GM18868 (cell line): ENCODE measurements around the gene SLC35F3.
A peak's percentile ranks its signal among the peaks of the same experiment; 100 is the strongest.
"Not testable (repeated sequence)": the region's sequence is repeated elsewhere in the genome, so short reads cannot be mapped to it uniquely, and the experiment has no call there.

Experiments used
- ATAC-seq: cut with Tn5 transposase; IDR thresholded peaks from one replicate; pipeline ENCODE4 v1.9.1; 2021; ENCODE audit warnings: mild to moderate bottlenecking, moderate library complexity; ENCODE audit not compliant: unreplicated experiment

The SLC35F3 gene

GRCh38 chr1:234096161-234096770 lies 191.8 kb downstream of the SLC35F3 start:
- ATAC-seq = no peak

- no peak for ATAC-seq
These were observed 198.1 kb downstream of the SLC35F3 start for GRCh38 chr1:234102583-234102982.

- no peak for ATAC-seq
These were observed 198.7 kb downstream of the SLC35F3 start for GRCh38 chr1:234103198-234103597.

GRCh38 chr1:234106032-234106431 lies 201.6 kb downstream of the SLC35F3 start:
- ATAC-seq = no peak

GRCh38 chr1:234107416-234108021 lies 203.0 kb downstream of the SLC35F3 start:
- no peak for ATAC-seq

- ATAC-seq = no peak
These were observed 204.4 kb downstream of the SLC35F3 start for GRCh38 chr1:234108921-234109320.

- ATAC-seq = no peak
These were observed 205.4 kb downstream of the SLC35F3 start for GRCh38 chr1:234109840-234110239.

- ATAC-seq = no peak
These were observed 207.1 kb downstream of the SLC35F3 start for GRCh38 chr1:234111458-234112142.

- peak; percentile 58 for ATAC-seq
These were observed 210.3 kb downstream of the SLC35F3 start for GRCh38 chr1:234114648-234115307.

GRCh38 chr1:234118911-234119310 lies 214.4 kb downstream of the SLC35F3 start:
- no peak for ATAC-seq

- no peak for ATAC-seq
These were observed 215.0 kb downstream of the SLC35F3 start for GRCh38 chr1:234119431-234119830.

- ATAC-seq = no peak
These were observed 216.0 kb downstream of the SLC35F3 start for GRCh38 chr1:234120327-234120944.

- not testable (repeated sequence) for ATAC-seq
These were observed 217.2 kb downstream of the SLC35F3 start for GRCh38 chr1:234121659-234122058.

- ATAC-seq = not testable (repeated sequence)
These were observed 218.1 kb downstream of the SLC35F3 start for GRCh38 chr1:234122571-234122970.

- ATAC-seq = no peak
These were observed 219.4 kb downstream of the SLC35F3 start for GRCh38 chr1:234123867-234124266.

GRCh38 chr1:234125283-234125682 lies 220.8 kb downstream of the SLC35F3 start:
- peak; percentile 84 for ATAC-seq

- no peak for ATAC-seq
These were observed 221.2 kb downstream of the SLC35F3 start for GRCh38 chr1:234125714-234126113.

GRCh38 chr1:234127026-234127671 lies 222.7 kb downstream of the SLC35F3 start:
- no peak for ATAC-seq

GRCh38 chr1:234132795-234133194 lies 228.3 kb downstream of the SLC35F3 start:
- ATAC-seq = no peak

GRCh38 chr1:234134878-234135277 lies 230.4 kb downstream of the SLC35F3 start:
- ATAC-seq = no peak

GRCh38 chr1:234135501-234135900 lies 231.0 kb downstream of the SLC35F3 start:
- no peak for ATAC-seq
